Stimulated activated CD4-positive, alpha-beta T cell treated with anti-CD3 and anti-CD28 coated beads, Interleukin-12 subunit alpha, Interleukin-12 subunit beta, amount 100 ng/mL, for 48 hours (primary cell): Measurements from ENCODE around the gene MYOD1.

Experiments
- DNase-seq, 3 donors: peaks; one replicate each; pipeline ENCODE4 v3.0.0-alpha.2; 2020; ENCODE audit warnings: low read depth in 2 of 3, low spot score in 1 of 3

The MYOD1 gene

DNA sequence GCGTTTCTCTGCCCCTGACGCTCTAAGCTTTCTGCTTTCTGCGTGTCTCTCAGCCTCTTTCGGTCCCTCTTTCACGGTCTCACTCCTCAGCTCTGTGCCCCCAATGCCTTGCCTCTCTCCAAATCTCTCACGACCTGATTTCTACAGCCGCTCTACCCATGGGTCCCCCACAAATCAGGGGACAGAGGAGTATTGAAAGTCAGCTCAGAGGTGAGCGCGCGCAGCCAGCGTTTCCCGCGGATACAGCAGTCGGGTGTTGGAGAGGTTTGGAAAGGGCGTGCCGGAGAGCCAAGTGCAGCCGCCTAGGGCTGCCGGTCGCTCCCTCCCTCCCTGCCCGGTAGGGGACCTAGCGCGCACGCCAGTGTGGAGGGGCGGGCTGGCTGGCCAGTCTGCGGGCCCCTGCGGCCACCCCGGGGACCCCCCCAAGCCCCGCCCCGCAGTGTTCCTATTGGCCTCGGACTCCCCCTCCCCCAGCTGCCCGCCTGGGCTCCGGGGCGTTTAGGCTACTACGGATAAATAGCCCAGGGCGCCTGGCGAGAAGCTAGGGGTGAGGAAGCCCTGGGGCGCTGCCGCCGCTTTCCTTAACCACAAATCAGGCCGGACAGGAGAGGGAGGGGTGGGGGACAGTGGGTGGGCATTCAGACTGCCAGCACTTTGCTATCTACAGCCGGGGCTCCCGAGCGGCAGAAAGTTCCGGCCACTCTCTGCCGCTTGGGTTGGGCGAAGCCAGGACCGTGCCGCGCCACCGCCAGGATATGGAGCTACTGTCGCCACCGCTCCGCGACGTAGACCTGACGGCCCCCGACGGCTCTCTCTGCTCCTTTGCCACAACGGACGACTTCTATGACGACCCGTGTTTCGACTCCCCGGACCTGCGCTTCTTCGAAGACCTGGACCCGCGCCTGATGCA, at the start of gene MYOD1:
MYOD1 (plus strand) TSS at position 544 of the 910 bp plus-strand sequence; CDS start at position 756, 212 bp downstream.
- DNase-seq = no peak

GRCh38 chr11:17672469-17672868, 46.9 kb upstream of the MYOD1 start:
- no peak for DNase-seq

DNA sequence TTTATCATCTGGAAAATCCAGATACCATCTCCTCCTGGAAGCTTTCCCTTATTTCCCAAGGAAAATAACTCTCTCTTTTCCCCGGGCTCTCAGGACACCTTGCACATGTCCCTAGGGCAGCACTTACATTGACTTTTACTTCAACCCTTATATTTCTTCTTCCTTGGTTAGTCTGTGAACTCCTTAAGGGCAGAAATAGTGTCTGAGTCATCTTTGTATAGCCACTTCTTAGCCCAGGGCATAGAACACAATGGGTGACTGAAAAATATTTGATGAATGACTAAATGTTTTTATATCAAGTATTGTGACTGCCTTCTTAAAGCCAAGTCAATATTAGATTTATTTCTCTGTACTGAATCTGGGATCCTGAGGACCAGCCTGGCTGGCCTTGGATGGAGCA, 45.4 kb upstream of the MYOD1 start:
- DNase-seq = no peak

DNA sequence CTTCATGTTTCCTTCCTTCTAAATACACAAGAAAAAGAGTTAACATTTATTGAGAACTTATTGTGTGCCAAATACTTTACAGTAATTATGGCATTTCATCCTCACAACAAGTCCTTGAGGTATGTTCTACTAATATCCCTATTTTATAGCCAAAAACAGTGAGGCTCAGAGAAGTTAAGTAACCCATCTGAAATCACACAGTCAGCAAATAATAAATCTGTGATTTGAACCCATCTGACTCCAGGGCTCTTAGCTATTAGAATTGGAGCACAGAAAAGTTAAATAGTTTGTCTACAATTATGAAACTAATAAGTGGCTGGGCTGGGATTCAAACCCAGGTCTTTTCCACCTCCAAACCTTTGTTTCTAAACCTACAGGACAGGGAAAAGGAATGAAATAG, 36.5 kb upstream of the MYOD1 start:
- DNase-seq = no peak

- no peak for DNase-seq
Observed at GRCh38 chr11:17683377-17684161, 35.8 kb upstream of the MYOD1 start.

- DNase-seq = no peak
Observed at GRCh38 chr11:17684550-17684949, 34.8 kb upstream of the MYOD1 start.

DNA sequence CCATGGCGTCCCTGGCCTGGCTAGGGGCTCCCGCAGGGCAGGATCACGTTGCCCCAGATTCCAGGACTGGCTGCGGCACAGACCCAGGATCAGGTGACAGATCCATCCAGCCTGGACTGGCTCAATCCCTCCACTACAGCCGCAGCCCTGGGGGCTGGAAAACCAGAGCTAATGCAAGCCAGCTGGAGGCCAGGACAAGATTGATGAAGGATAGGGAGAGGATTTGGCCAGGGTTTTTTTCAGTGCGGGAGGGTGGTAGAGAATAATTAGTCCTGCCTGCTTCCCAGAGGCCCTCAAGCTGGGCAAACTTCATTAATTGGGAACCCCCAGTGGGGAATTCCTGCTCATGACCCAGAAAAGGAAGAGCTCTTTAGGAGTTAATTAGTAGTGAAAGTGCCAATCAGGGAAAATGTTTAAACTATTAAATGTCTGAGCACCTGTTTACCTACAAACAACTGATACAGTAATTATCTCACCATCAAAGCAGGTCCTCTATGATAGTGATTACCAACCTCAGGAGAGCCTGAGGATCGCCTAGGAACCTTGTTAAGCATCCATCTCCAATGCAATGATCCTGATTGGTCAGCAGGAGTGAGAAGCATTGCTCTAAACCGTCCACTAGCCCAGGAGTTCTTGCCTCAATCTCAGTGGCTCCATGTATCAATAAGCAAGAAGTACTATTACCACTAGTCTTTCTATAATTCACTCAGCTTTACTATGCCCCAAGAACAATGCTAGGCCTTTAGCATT, 33.0 kb upstream of the MYOD1 start:
- DNase-seq = no peak

GRCh38 chr11:17687946-17688670, 31.3 kb upstream of the MYOD1 start:
- DNase-seq = no peak

DNA sequence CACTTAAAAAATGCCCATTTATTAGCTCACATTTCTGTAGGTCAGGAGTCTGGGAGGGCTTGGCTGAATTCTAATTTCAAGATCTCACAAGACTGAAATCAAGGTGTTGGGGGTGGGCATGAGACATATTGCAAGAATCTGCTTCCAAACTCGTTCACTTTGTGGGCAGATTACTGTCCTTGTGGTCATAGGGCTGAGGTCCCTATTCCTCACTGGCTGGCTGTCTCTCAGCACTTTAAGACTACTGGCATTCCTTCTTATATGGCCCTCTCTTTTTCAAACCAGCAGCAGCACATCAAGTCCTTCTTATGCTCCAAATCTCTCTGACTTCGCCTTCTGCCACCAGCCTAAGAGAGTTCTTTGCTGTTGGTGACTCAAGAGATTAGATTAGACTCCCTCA, 27.8 kb upstream of the MYOD1 start:
- no peak for DNase-seq

- no peak for DNase-seq
Observed at GRCh38 chr11:17691976-17692375, 27.4 kb upstream of the MYOD1 start.

- no peak for DNase-seq
Observed at GRCh38 chr11:17692931-17693330, 26.4 kb upstream of the MYOD1 start.

GRCh38 chr11:17693531-17693930, 25.8 kb upstream of the MYOD1 start:
- no peak for DNase-seq

GRCh38 chr11:17694494-17695110, 24.8 kb upstream of the MYOD1 start:
- DNase-seq = no peak

DNA sequence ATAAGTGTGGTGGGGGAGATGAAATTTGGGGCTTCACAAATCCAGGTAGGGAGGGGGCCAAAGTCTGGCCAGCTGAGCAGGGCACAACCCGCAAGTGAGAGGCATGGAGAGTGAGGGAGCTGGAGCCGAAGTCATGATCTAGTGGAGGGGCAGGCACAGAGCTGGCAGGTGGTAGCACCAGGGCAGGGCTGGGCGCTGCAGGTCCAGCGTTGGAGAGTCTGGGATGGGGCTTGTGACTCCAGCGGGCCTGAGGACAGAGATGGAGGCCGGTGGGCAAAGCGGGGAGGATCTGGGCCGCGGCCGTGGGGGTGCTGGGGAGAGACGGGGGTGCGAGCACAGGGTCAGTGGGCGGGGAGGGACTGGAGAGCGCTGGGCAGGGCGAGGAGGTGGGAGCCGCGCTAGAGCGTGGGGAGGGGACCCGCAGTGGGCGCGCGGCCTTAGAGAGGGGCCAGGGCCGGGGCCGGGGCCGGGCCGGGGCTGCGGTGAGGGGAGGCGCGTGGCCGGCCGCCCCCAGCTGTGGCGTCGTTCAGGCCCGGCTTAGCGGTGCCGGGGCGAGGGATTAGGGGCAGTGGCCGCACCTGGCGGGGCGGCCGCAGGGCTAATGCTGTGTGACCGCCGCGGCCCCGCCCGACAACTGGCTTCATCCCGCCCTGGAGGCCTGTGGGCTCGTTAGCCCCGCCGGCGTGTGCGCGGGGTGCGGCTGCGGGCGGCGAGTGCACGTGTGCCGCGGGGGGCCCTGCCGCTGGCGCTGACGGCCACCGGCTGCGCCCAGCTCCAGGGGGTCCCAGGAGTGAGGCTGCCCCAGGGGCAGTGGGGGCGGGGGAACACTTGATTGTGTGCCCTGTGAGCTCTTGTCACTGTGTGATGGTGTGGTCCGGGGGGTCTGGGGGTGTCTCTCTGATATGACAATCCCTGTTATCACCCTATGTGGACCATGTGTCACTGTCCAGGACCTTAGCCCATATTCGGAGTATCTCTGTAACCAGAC, 23.6 kb upstream of the MYOD1 start:
- no peak for DNase-seq

DNA sequence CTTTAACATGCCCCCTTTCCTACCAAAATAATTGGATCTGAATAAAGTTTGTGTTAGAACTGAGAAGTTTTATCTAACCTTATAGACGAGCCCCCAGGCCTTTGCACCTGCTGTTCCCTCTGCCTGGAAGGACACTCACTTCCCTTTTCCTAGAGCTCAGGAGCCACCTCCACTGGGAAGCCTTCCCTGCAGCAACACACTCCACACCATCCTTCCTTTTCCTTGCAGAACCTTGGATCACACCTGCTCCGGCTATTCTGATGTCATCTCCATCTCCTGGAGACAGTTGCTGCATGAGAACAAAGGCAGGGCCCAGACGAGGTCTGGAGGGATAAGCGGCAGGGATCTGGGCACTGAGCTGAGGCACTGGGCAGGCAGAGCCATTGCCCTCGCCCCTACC, 22.6 kb upstream of the MYOD1 start:
- no peak for DNase-seq

GRCh38 chr11:17697175-17697949, 22.0 kb upstream of the MYOD1 start:
- no peak for DNase-seq

GRCh38 chr11:17699147-17700114, 19.9 kb upstream of the MYOD1 start:
- DNase-seq = no peak
